CD4-positive, CD25-positive, alpha-beta regulatory T cell (primary cell): ENCODE measurements around the gene C11orf86. TPM values are rescaled to one million over a fixed set of nuclear protein-coding genes. Genes with fewer than 3 reads are reported as not detected.
A peak's percentile ranks its signal among the peaks of the same experiment; 100 is the strongest.

Source experiments
- ATAC-seq, 2 donors: fragments of 150-1000 bp; cut with Tn5 transposase; one replicate each; pipeline ENCODE4 v1.10.0; 2021; ENCODE audit warnings: low read depth in 2 of 2, moderate number of reproducible peaks in 2 of 2, moderate library complexity in 1 of 2
- DNase-seq, 3 donors: peaks; one replicate each; pipeline versions ENCODE4 v3.0.0 to v3.0.0-alpha.2; 2012 to 2022; ENCODE audit warnings: mixed read lengths in 1 of 3
- H3K27ac ChIP-seq: one replicate; pipeline ENCODE4 v1.7.0; 2013; ENCODE audit warnings: mild to moderate bottlenecking, low read length; ENCODE audit not compliant: insufficient read depth, poor library complexity, severe bottlenecking
- H3K27me3 ChIP-seq: one replicate; pipeline ENCODE4 v1.7.0; 2013; ENCODE audit warnings: low read length; ENCODE audit not compliant: control insufficient read depth, insufficient read depth
- H3K36me3 ChIP-seq: one replicate; pipeline ENCODE4 v1.7.0; 2013; ENCODE audit warnings: mild to moderate bottlenecking, low read length, moderate library complexity; ENCODE audit not compliant: control insufficient read depth, insufficient read depth
- H3K4me1 ChIP-seq: 2 replicates; pipeline ENCODE4 v1.7.0; 2013; ENCODE audit warnings: mild to moderate bottlenecking, low read length; ENCODE audit not compliant: insufficient read depth, control insufficient read depth, poor library complexity, severe bottlenecking
- H3K4me3 ChIP-seq: one replicate; pipeline ENCODE4 v1.7.0; 2013; ENCODE audit warnings: low read depth, mild to moderate bottlenecking, low read length, moderate library complexity
- H3K9me3 ChIP-seq, 2 experiments: 1 replicate in 1 of 2; 2 replicates in 1 of 2; pipeline ENCODE4 v1.7.0; 2013; ENCODE audit warnings: low read length in 2 of 2, mild to moderate bottlenecking in 1 of 2, moderate library complexity in 1 of 2; ENCODE audit not compliant: control insufficient read depth in 2 of 2
- H3K27ac Mint-ChIP-seq, 3 donors: one replicate each; pipeline ENCODE4 v1.8.0; 2020 to 2022; ENCODE audit warnings: mild to moderate bottlenecking in 3 of 3, mixed read lengths in 3 of 3, moderate library complexity in 2 of 3
- H3K27me3 Mint-ChIP-seq: one replicate; pipeline ENCODE4 v1.8.0; 2022; ENCODE audit warnings: mild to moderate bottlenecking, mixed read lengths
- H3K36me3 Mint-ChIP-seq: one replicate; pipeline ENCODE4 v1.8.0; 2020; ENCODE audit warnings: mixed read lengths
- H3K4me1 Mint-ChIP-seq, 4 donors: one replicate each; pipeline ENCODE4 v1.8.0; 2020 to 2022; ENCODE audit warnings: mixed read lengths in 4 of 4, mild to moderate bottlenecking in 1 of 4
- H3K4me3 Mint-ChIP-seq, 4 donors: one replicate each; pipeline ENCODE4 v1.8.0; 2020 to 2022; ENCODE audit warnings: mild to moderate bottlenecking in 4 of 4, mixed read lengths in 4 of 4, moderate library complexity in 3 of 4
- H3K9me3 Mint-ChIP-seq, 7 donors: one replicate each; pipeline ENCODE4 v1.8.0; 2020 to 2022; ENCODE audit warnings: mixed read lengths in 7 of 7, mild to moderate bottlenecking in 3 of 7, moderate library complexity in 2 of 7
- polyA plus RNA-seq, 4 donors: library from polyadenylated mRNA; unstranded; fragments of 300-500 nt; fragmentation: Illumina TruSeq; gene quantifications; one replicate each; pipeline ENCODE4 v1.2.3, GENCODE V29; 2021
- total RNA-seq: library from RNA; stranded (reverse); gene quantifications from one replicate; pipeline ENCODE4 v1.2.3, GENCODE V29; 2022

Gene C11orf86
- total and polyA plus RNA-seq, 5 donors from 2014 or later: not detected

- Histone ChIP-seq H3K27me3 (no peaks in the 10 kb centered on the region), H3K4me3 (no peak overlapping the region), H3K9me3 (no peaks in the 10 kb centered on the region), H3K27ac (no peak overlapping the region), H3K4me1 (no peaks in the 10 kb centered on the region), H3K36me3 (no peaks in the 10 kb centered on the region)
- H3K27me3 Mint-ChIP-seq: peaks cover 9% of the 10 kb centered on the region
- peak overlapping the region in 1 of 3 donors; percentile 58 for H3K27ac Mint-ChIP-seq
- no peak for DNase-seq
- H3K4me3 Mint-ChIP-seq: no peak overlapping the region
- ATAC-seq: no peak
- H3K36me3 Mint-ChIP-seq: peaks cover 4% of the 10 kb centered on the region
- H3K4me1 Mint-ChIP-seq: peaks cover 0 to 5% (median 0%) of the 10 kb centered on the region in 4 donors
- no peaks in the 10 kb centered on the region for H3K9me3 Mint-ChIP-seq
Measured at GRCh38 chr11:66938582-66939135, 36.4 kb upstream of the C11orf86 start.

GRCh38 chr11:66950112-66950535 lies 25.0 kb upstream of the C11orf86 start:
- Histone ChIP-seq H3K27me3 (no peaks in the 10 kb centered on the region), H3K9me3 (no peaks in the 10 kb centered on the region), H3K4me3 (no peak overlapping the region), H3K4me1 (no peaks in the 10 kb centered on the region), H3K27ac (no peak overlapping the region), H3K36me3 (no peaks in the 10 kb centered on the region)
- ATAC-seq (no peak), DNase-seq (peak in 1 of 3 donors; percentile 8)
- H3K27me3 Mint-ChIP-seq: no peaks in the 10 kb centered on the region
- H3K36me3 Mint-ChIP-seq: peaks cover 5% of the 10 kb centered on the region
- H3K9me3 Mint-ChIP-seq: no peaks in the 10 kb centered on the region
- no peak overlapping the region for H3K4me3 Mint-ChIP-seq
- H3K27ac Mint-ChIP-seq: no peak overlapping the region
- H3K4me1 Mint-ChIP-seq: peaks cover 0 to 2% (median 0%) of the 10 kb centered on the region in 4 donors

GRCh38 chr11:66951135-66951534 lies 24.0 kb upstream of the C11orf86 start:
- Mint-ChIP-seq H3K9me3 (no peaks in the 10 kb centered on the region), H3K27ac (no peak overlapping the region), H3K27me3 (no peaks in the 10 kb centered on the region), H3K4me3 (peak overlapping the region in 1 of 4 donors; percentile 58), H3K36me3 (peaks cover 5% of the 10 kb centered on the region), H3K4me1 (peaks cover 0 to 3% (median 0%) of the 10 kb centered on the region in 4 donors)
- Histone ChIP-seq H3K9me3 (no peaks in the 10 kb centered on the region), H3K27ac (no peak overlapping the region), H3K27me3 (no peaks in the 10 kb centered on the region), H3K4me1 (no peaks in the 10 kb centered on the region), H3K4me3 (no peak overlapping the region), H3K36me3 (no peaks in the 10 kb centered on the region)
- no peak for DNase-seq
- ATAC-seq: no peak

GRCh38 chr11:66951927-66952337 lies 23.2 kb upstream of the C11orf86 start:
- H3K9me3 Mint-ChIP-seq: no peaks in the 10 kb centered on the region

GRCh38 chr11:66953081-66953833 lies 21.8 kb upstream of the C11orf86 start:
- H3K27me3 ChIP-seq: no peaks in the 10 kb centered on the region
- H3K27me3 Mint-ChIP-seq: peaks cover 3% of the 10 kb centered on the region
- H3K27ac ChIP-seq: no peak overlapping the region
- H3K4me1 ChIP-seq: peaks cover 6% of the 10 kb centered on the region
- DNase-seq (no peak), ATAC-seq (no peak)
- H3K4me1 Mint-ChIP-seq: peaks cover 0 to 16% (median 8%) of the 10 kb centered on the region in 4 donors
- no peaks in the 10 kb centered on the region for H3K36me3 ChIP-seq
- no peak overlapping the region for H3K4me3 ChIP-seq
- no peak overlapping the region for H3K4me3 Mint-ChIP-seq
- H3K36me3 Mint-ChIP-seq: peaks cover 5% of the 10 kb centered on the region
- no peak overlapping the region for H3K27ac Mint-ChIP-seq
- no peaks in the 10 kb centered on the region for H3K9me3 Mint-ChIP-seq
- no peaks in the 10 kb centered on the region for H3K9me3 ChIP-seq

More at GRCh38 chr11:66951927-66952337, 23.2 kb upstream of the C11orf86 start:
- H3K36me3 ChIP-seq: no peaks in the 10 kb centered on the region
- no peaks in the 10 kb centered on the region for H3K27me3 ChIP-seq
- H3K4me1 ChIP-seq: no peaks in the 10 kb centered on the region
- ATAC-seq: no peak
- H3K4me3 Mint-ChIP-seq: peak overlapping the region in 2 of 4 donors; percentile 54 to 58
- H3K27me3 Mint-ChIP-seq: no peaks in the 10 kb centered on the region
- H3K27ac ChIP-seq: no peak overlapping the region
- H3K9me3 ChIP-seq: no peaks in the 10 kb centered on the region
- peaks cover 5% of the 10 kb centered on the region for H3K36me3 Mint-ChIP-seq
- H3K4me1 Mint-ChIP-seq: peaks cover 0 to 5% (median 2%) of the 10 kb centered on the region in 4 donors
- H3K4me3 ChIP-seq: no peak overlapping the region
- no peak for DNase-seq
- H3K27ac Mint-ChIP-seq: no peak overlapping the region

GRCh38 chr11:66956689-66957290 lies 18.3 kb upstream of the C11orf86 start:
- peaks cover 11% of the 10 kb centered on the region for H3K27me3 Mint-ChIP-seq
- H3K4me3 ChIP-seq: no peak overlapping the region
- no peaks in the 10 kb centered on the region for H3K27me3 ChIP-seq
- H3K27ac ChIP-seq: no peak overlapping the region
- peak overlapping the region in 2 of 3 donors; percentile 48 to 76 for H3K27ac Mint-ChIP-seq
- DNase-seq (peak in 1 of 3 donors; percentile 25), ATAC-seq (no peak)
- no peaks in the 10 kb centered on the region for H3K9me3 ChIP-seq
- peaks cover 0 to 2% (median 0%) of the 10 kb centered on the region in 7 donors for H3K9me3 Mint-ChIP-seq
- H3K36me3 ChIP-seq: no peaks in the 10 kb centered on the region
- peak overlapping the region; percentile 85 to 95 (median 94) for H3K4me3 Mint-ChIP-seq
- peaks cover 13% of the 10 kb centered on the region for H3K4me1 ChIP-seq
- peaks cover 5% of the 10 kb centered on the region for H3K36me3 Mint-ChIP-seq
- peaks cover 5 to 29% (median 18%) of the 10 kb centered on the region in 4 donors for H3K4me1 Mint-ChIP-seq

GRCh38 chr11:66957971-66958231 lies 17.2 kb upstream of the C11orf86 start:
- Histone ChIP-seq H3K27ac (peak overlapping the region; percentile 70), H3K4me3 (peak overlapping the region; percentile 44), H3K27me3 (no peaks in the 10 kb centered on the region), H3K4me1 (peaks cover 13% of the 10 kb centered on the region), H3K36me3 (no peaks in the 10 kb centered on the region), H3K9me3 (no peaks in the 10 kb centered on the region)
- H3K9me3 Mint-ChIP-seq: peaks cover 0 to 2% (median 0%) of the 10 kb centered on the region in 7 donors
- peaks cover 3% of the 10 kb centered on the region for H3K36me3 Mint-ChIP-seq
- peaks cover 11% of the 10 kb centered on the region for H3K27me3 Mint-ChIP-seq
- DNase-seq (no peak), ATAC-seq (peak; percentile 35)
- peak overlapping the region; percentile 92 to 95 (median 93) for H3K4me3 Mint-ChIP-seq
- peaks cover 5 to 29% (median 18%) of the 10 kb centered on the region in 4 donors for H3K4me1 Mint-ChIP-seq
- H3K27ac Mint-ChIP-seq: peak overlapping the region in 2 of 3 donors; percentile 81 to 92
